ENCODE measurements around the gene CREB3L1. TPM values are rescaled to one million over a fixed set of nuclear protein-coding genes. Genes with fewer than 3 reads are reported as not detected.

Gene CREB3L1
- total RNA-seq, 6 experiments from 2014 or later = 282 to 328 (median 310) TPM

- H3K27me3 Mint-ChIP-seq (ENCODE audit: insufficient read depth) = peaks cover 5% of the 10 kb centered on the region
- H3K36me3 Mint-ChIP-seq (ENCODE audit: low read depth) = no peaks in the 10 kb centered on the region
- H3K4me3 Mint-ChIP-seq = no peak overlapping the region
- TF ChIP-seq CTCF (IDR thresholded peaks at IDR 0.05) = no peak
- H3K27ac Mint-ChIP-seq = peak overlapping the region; percentile 100; the same call in 1 of the 2 replicates
- no peaks in the 10 kb centered on the region for H3K9me3 Mint-ChIP-seq
- H3K4me1 Mint-ChIP-seq (ENCODE audit: low read depth) = peaks cover 89% of the 10 kb centered on the region
- DNase-seq = no peak
These were observed 30.4 kb upstream of the CREB3L1 start for GRCh38 chr11:46247090-46247489.

GRCh38 chr11:46247659-46248058 is 29.8 kb upstream of the CREB3L1 start:
- DNase-seq = no peak
- Mint-ChIP-seq H3K27me3 (ENCODE audit: insufficient read depth) (peaks cover 5% of the 10 kb centered on the region), H3K4me3 (peak overlapping the region; percentile 51), H3K36me3 (ENCODE audit: low read depth) (no peaks in the 10 kb centered on the region), H3K4me1 (ENCODE audit: low read depth) (peaks cover 83% of the 10 kb centered on the region), H3K27ac (peak overlapping the region; percentile 100), H3K9me3 (no peaks in the 10 kb centered on the region)
- TF ChIP-seq CTCF (IDR thresholded peaks at IDR 0.05) = peak; percentile 66

- TF ChIP-seq CTCF (IDR thresholded peaks at IDR 0.05) = no peak
- Mint-ChIP-seq H3K27ac (peak overlapping the region; percentile 100), H3K9me3 (no peaks in the 10 kb centered on the region), H3K27me3 (ENCODE audit: insufficient read depth) (peaks cover 5% of the 10 kb centered on the region), H3K4me3 (peak overlapping the region; percentile 51), H3K4me1 (ENCODE audit: low read depth) (peaks cover 74% of the 10 kb centered on the region), H3K36me3 (ENCODE audit: low read depth) (no peaks in the 10 kb centered on the region)
- peak; percentile 95 for DNase-seq
These were observed 29.0 kb upstream of the CREB3L1 start for GRCh38 chr11:46248289-46249102.

- peaks cover 5% of the 10 kb centered on the region for H3K27me3 Mint-ChIP-seq (ENCODE audit: insufficient read depth)
- H3K4me1 Mint-ChIP-seq (ENCODE audit: low read depth) = peaks cover 66% of the 10 kb centered on the region
- H3K9me3 Mint-ChIP-seq = no peaks in the 10 kb centered on the region
- no peak for DNase-seq
- peak overlapping the region; percentile 100 for H3K27ac Mint-ChIP-seq
- H3K36me3 Mint-ChIP-seq (ENCODE audit: low read depth) = no peaks in the 10 kb centered on the region
- TF ChIP-seq CTCF (IDR thresholded peaks at IDR 0.05) = no peak
- peak overlapping the region; percentile 51 for H3K4me3 Mint-ChIP-seq
These were observed 28.1 kb upstream of the CREB3L1 start for GRCh38 chr11:46249103-46249937.

- H3K27me3 Mint-ChIP-seq (ENCODE audit: insufficient read depth) = peaks cover 5% of the 10 kb centered on the region
- no peak for DNase-seq
- TF ChIP-seq CTCF (IDR thresholded peaks at IDR 0.05) = no peak
- H3K4me1 Mint-ChIP-seq (ENCODE audit: low read depth) = peaks cover 62% of the 10 kb centered on the region
- peak overlapping the region; percentile 8; the same call in 1 of the 2 replicates for H3K4me3 Mint-ChIP-seq
- no peaks in the 10 kb centered on the region for H3K9me3 Mint-ChIP-seq
- H3K27ac Mint-ChIP-seq = peak overlapping the region; percentile 100
- no peaks in the 10 kb centered on the region for H3K36me3 Mint-ChIP-seq (ENCODE audit: low read depth)
These were observed 27.3 kb upstream of the CREB3L1 start for GRCh38 chr11:46249938-46250744.

Measured in HFFc6 (cell line).